Testis (tissue), 3 donors: Measurements from ENCODE around the gene HPSE2. TPM values are rescaled to one million over a fixed set of nuclear protein-coding genes. Genes with fewer than 3 reads are reported as not detected.

Experiments
- DNase-seq: peaks from one replicate; pipeline ENCODE4 v3.0.0-alpha.2; 2019
- H3K27ac ChIP-seq, 2 donors: fragments of 200-600 bp; sonication (generic); one replicate each; pipeline ENCODE4 v1.5.1; 2019
- H3K27me3 ChIP-seq: fragments of 200-600 bp; sonication (generic); one replicate; pipeline ENCODE4 v1.5.1; 2019
- H3K36me3 ChIP-seq: fragments of 200-600 bp; sonication (generic); one replicate; pipeline ENCODE4 v1.5.1; 2017; ENCODE audit warnings: low read depth; ENCODE audit errors: missing control alignments
- H3K4me1 ChIP-seq: fragments of 200-600 bp; sonication (generic); one replicate; pipeline ENCODE4 v1.5.1; 2019
- H3K4me3 ChIP-seq, 2 donors: fragments of 200-600 bp; sonication (generic); one replicate each; pipeline ENCODE4 v1.5.1; 2017 to 2019
- H3K9me3 ChIP-seq: fragments of 200-600 bp; sonication (generic); one replicate; pipeline ENCODE4 v1.5.1; 2017
- POLR2A ChIP-seq: fragments of 450-650 bp; IDR thresholded peaks from one replicate; pipeline ENCODE4 v1.6.1; 2017; ENCODE audit warnings: antibody characterized with exemption, mild to moderate bottlenecking, moderate library complexity
- WGBS, 2 donors: methylation state at CpG; one replicate each; pipeline ENCODE4 v1.1.5; 2018; 5-methylcytosine and 5-hydroxymethylcytosine counted together
- intact Hi-C: fragments of 100-400 bp; cut with DNase I; formaldehyde crosslinking; loops from one replicate; pipeline ENCODE4 v1.15.1; 2023; ENCODE audit warnings: low total_unique reads
- polyA plus RNA-seq: library from polyadenylated mRNA; stranded (reverse); fragments of 350-450 nt; fragmentation: Illumina TruSeq; extraction: RNeasy Lipid Tissue Mini Kit (QIAGEN cat#74804); gene quantifications from one replicate; pipeline ENCODE4 v1.2.3, GENCODE V29; 2014; ENCODE audit warnings: low read depth, low replicate concordance; ENCODE audit not compliant: insufficient read depth
- total RNA-seq, 2 donors: library from RNA; depleted of rRNA; stranded (reverse); fragments of >200 nt; gene quantifications; one replicate each; pipeline ENCODE4 v1.2.3, GENCODE V29; 2016
- TF ChIP-seq, protein P1 (sequence below), 3 experiments: fragments of 450-650 bp in 2 of 3; fragments of 200-600 bp in 1 of 3; sonication (generic) in 1 of 3; IDR thresholded peaks; one replicate each; pipeline ENCODE4 v1.5.1; 2016 to 2019; ENCODE audit warnings: antibody characterized with exemption in 3 of 3, mild to moderate bottlenecking in 2 of 3, moderate library complexity in 1 of 3

The HPSE2 gene
- total and polyA plus RNA-seq, 3 donors from 2014 or later = 1.7 to 4.1 (median 2.5) TPM

DNA sequence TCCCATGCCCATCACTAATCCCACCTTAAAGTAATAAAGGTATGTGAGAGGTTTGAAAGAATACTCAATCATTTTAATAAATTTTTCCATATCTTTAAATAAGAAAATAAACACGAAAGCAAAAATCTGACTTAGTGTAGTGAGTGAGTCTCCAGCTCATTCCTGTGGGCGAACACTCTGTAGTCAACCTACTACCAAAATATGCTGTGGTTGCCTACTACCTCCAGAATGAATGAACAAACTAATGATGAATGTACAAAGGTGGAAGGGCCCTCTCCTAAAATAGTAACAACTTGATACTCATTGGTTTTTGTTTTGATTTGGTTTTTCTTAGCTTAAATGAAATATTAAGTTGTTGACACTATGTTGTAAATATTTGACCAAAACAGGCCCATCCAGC, 593.4 kb downstream of the HPSE2 start:
- WGBS, 2 donors = 93 to 98% methylated on average over 2 of the region's 2 CpGs

DNA sequence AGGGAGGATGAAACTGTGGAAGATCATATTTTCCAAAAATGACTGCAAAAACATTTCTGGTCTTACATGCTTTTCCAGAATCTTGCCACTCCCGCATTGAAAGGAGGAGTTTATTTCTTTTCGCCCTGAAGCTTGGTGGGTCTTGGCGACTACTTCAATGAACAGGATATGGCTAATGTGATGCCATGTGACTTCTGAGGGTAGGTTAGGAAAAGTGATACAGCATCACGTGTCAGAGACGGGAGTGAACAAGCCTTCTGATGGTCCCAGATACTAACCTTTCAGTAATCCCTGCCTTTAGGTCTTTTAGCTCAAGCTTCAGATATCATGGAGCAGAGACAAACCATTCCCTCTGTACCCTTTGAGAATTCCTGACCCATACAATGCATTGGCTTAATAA, 596.7 kb downstream of the HPSE2 start:
- intact Hi-C loops = no loop called here
- H3K27ac ChIP-seq = no peak overlapping the region
- no peak for TF ChIP-seq POLR2A
- TF ChIP-seq, protein P1, sequence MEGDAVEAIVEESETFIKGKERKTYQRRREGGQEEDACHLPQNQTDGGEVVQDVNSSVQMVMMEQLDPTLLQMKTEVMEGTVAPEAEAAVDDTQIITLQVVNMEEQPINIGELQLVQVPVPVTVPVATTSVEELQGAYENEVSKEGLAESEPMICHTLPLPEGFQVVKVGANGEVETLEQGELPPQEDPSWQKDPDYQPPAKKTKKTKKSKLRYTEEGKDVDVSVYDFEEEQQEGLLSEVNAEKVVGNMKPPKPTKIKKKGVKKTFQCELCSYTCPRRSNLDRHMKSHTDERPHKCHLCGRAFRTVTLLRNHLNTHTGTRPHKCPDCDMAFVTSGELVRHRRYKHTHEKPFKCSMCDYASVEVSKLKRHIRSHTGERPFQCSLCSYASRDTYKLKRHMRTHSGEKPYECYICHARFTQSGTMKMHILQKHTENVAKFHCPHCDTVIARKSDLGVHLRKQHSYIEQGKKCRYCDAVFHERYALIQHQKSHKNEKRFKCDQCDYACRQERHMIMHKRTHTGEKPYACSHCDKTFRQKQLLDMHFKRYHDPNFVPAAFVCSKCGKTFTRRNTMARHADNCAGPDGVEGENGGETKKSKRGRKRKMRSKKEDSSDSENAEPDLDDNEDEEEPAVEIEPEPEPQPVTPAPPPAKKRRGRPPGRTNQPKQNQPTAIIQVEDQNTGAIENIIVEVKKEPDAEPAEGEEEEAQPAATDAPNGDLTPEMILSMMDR (IDR thresholded peaks at IDR 0.05) = no peak
- no peaks in the 10 kb centered on the region for H3K9me3 ChIP-seq
- 88 to 92% methylated on average over 5 of the region's 5 CpGs for WGBS, 2 donors
- DNase-seq = no peak
- H3K4me1 ChIP-seq = no peaks in the 10 kb centered on the region
- H3K4me3 ChIP-seq = no peak overlapping the region
- H3K27me3 ChIP-seq = no peaks in the 10 kb centered on the region
- H3K36me3 ChIP-seq = no peaks in the 10 kb centered on the region

More for the DNA sequence above, 593.4 kb downstream of the HPSE2 start:
- intact Hi-C loops = no loop called here
- H3K9me3 ChIP-seq = no peaks in the 10 kb centered on the region
- no peak for DNase-seq
- H3K27me3 ChIP-seq = no peaks in the 10 kb centered on the region
- H3K36me3 ChIP-seq = no peaks in the 10 kb centered on the region
- H3K27ac ChIP-seq = no peak overlapping the region
- no peaks in the 10 kb centered on the region for H3K4me1 ChIP-seq
- TF ChIP-seq POLR2A = no peak
- TF ChIP-seq, protein P1 (IDR thresholded peaks at IDR 0.05) = no peak
- no peak overlapping the region for H3K4me3 ChIP-seq

DNA sequence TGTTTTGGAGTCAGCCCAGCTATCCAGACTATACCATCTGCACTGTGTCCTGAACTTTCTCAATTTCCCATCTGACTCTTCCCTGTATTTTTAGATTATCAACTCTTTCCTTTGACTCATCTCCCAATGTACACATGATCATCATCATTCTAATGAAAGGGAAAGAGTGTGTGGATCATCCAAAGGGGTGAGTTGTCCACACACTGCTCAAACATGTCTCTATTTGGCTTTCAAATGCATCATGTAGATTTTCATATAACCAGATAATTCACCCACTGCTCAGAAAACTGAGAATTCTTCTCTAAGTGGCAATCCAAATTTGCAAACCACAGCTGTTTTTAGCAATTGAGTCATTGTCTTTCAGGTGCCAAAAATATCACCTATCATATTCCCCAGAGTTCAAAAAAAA, 598.7 kb downstream of the HPSE2 start:
- Histone ChIP-seq H3K4me3 (no peak overlapping the region), H3K36me3 (no peaks in the 10 kb centered on the region), H3K27me3 (no peaks in the 10 kb centered on the region), H3K4me1 (no peaks in the 10 kb centered on the region), H3K27ac (no peak overlapping the region), H3K9me3 (no peaks in the 10 kb centered on the region)
- intact Hi-C loops = no loop called here
- TF ChIP-seq, protein P1 (IDR thresholded peaks at IDR 0.05) = no peak
- TF ChIP-seq POLR2A = no peak
- DNase-seq = no peak

DNA sequence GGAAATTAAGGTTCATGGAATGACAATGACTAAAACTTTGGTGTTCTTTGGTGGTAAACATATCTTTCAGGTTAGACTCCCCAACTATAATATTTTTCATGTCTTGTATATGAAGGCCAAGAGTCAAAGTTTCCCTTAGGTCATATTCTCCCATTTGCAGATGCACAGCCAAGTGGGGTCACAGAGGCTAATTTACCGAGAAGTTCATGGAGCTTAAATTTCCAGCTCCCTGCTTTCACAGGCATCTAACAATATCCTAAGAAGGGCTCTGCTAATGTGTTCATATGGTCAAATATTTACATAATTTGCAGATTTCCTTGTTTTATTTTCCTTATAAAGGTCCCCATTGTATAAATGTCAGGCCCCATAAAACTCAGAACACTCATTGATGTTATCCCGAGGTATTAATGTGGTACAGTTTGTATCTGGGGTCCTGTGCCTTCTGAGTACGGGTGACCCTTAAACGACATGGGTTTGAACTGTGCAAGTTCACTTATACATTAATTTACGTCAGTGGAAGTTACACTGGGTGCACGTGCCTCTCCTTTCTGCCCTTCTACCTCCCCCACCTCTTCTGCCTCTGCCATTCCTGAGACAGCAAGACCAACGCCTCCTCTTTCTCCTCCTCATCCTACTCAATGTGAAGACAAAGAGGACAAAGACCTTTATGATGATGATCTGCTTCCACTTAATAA, 603.0 kb downstream of the HPSE2 start:
- no peaks in the 10 kb centered on the region for H3K27me3 ChIP-seq
- no peak overlapping the region for H3K4me3 ChIP-seq
- intact Hi-C loops = no loop called here
- no peak for TF ChIP-seq POLR2A
- TF ChIP-seq, protein P1 (IDR thresholded peaks at IDR 0.05) = no peak
- H3K9me3 ChIP-seq = no peaks in the 10 kb centered on the region
- no peaks in the 10 kb centered on the region for H3K36me3 ChIP-seq
- no peak for DNase-seq
- no peak overlapping the region for H3K27ac ChIP-seq
- WGBS, 2 donors = 62 to 64% methylated on average over 7 of the region's 7 CpGs
- no peaks in the 10 kb centered on the region for H3K4me1 ChIP-seq

DNA sequence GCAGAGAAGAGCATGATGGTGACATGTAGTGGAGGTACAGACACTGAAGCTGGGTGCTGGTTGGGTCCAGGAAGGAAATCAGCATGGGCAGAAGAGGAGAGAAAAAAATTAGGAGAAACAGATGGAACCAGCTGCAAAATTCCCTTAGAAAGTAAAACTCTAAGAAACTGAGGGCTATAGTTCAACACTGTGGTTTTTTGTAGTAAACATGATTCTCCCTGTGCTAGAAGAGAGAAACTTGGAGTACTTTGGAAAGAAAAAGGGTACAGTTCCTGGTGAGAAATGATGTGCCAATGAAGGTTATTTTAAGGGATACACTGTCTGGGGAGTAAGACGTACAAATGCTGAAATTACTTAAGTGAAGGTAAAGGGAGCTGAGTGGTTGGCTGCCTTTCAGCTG, 607.4 kb downstream of the HPSE2 start:
- no peak overlapping the region for H3K27ac ChIP-seq
- H3K27me3 ChIP-seq = no peaks in the 10 kb centered on the region
- intact Hi-C loops = no loop called here
- WGBS, 2 donors = 41 to 55% methylated on average over 1 of the region's 1 CpG
- no peak for DNase-seq
- H3K36me3 ChIP-seq = no peaks in the 10 kb centered on the region
- no peak overlapping the region for H3K4me3 ChIP-seq
- H3K9me3 ChIP-seq = no peaks in the 10 kb centered on the region
- H3K4me1 ChIP-seq = no peaks in the 10 kb centered on the region
- TF ChIP-seq, protein P1 (IDR thresholded peaks at IDR 0.05) = no peak
- no peak for TF ChIP-seq POLR2A
